ENCODE results near the gene OR4E1. TPM values are rescaled to one million over a fixed set of nuclear protein-coding genes. Genes with fewer than 3 reads are reported as not detected.
A peak's percentile ranks its signal among the peaks of the same experiment; 100 is the strongest.

The OR4E1 gene
- total and polyA plus RNA-seq, 9 of the 15 experiments (the other 6 are each of a cell fraction or from before 2014, with no cell fraction given), result not detected

GRCh38 chr14:21711360-21711961, 37.8 kb upstream of the OR4E1 start:
- no peaks in the 10 kb centered on the region for H3K9me3 ChIP-seq (replicated peaks; ENCODE audit: control insufficient read depth, insufficient read depth, low read depth, low read length)
- BruUV-seq (replicated peaks), result no TSS peak
- 2% methylated on average over 3 of the region's 3 CpGs for WGBS (ENCODE audit: insufficient coverage, low coverage, missing lambda C conversion rate)
- no peaks in the 10 kb centered on the region for H3K27me3 ChIP-seq (ENCODE audit: control insufficient read depth in 2 of 2, insufficient read depth in 2 of 2, low read length in 2 of 2)
- H3K27ac ChIP-seq (ENCODE audit: extremely low read depth, low read depth, low read length), result no peak overlapping the region
- ChIA-PET POLR2A (interaction anchor here (0.7 kb wide), 1 partner anchor 315 kb away, joined by 3 read pairs; no protein-coding TSS in a partner anchor), CTCF (ENCODE audit: low intra/inter-chr PET ratio) (interaction anchor here (0.9 kb wide), 1 partner anchor 70 kb away, joined by 3 read pairs; no protein-coding TSS in a partner anchor)
- FAIRE-seq (peak; percentile 65), DNase-seq (ENCODE audit: extremely low read depth in 1 of 4, low spot score in 3 of 4) (peak; percentile 27 to 44 (median 38)), ATAC-seq (peak; percentile 78)
- in situ Hi-C loops (cut with MboI), result no loop called here
- no peaks in the 10 kb centered on the region for H3K79me2 ChIP-seq (ENCODE audit: control insufficient read depth, insufficient read depth, low read length)
- H3K9ac ChIP-seq (ENCODE audit: insufficient read depth in 1 of 2, low read depth in 2 of 2, low read length in 2 of 2), result no peak overlapping the region
- no peaks in the 10 kb centered on the region for H4K20me1 ChIP-seq (replicated peaks; ENCODE audit: control insufficient read depth, insufficient read depth, low read length)
- no peaks in the 10 kb centered on the region for H3K36me3 ChIP-seq (ENCODE audit: control insufficient read depth, insufficient read depth, low read length)
- H3K4me3 ChIP-seq, result no peak overlapping the region
- no peaks in the 10 kb centered on the region for H3K4me1 ChIP-seq (replicated peaks in 1 of 2; ENCODE audit: control insufficient read depth in 2 of 2, insufficient read depth in 2 of 2, low read length in 2 of 2)
- no peak overlapping the region for H2AFZ ChIP-seq (ENCODE audit: low read depth, low read length)
- intact Hi-C loops (cut with micrococcal nuclease), result no loop called here
- no peak overlapping the region for H3K4me2 ChIP-seq (ENCODE audit: insufficient read depth, low read length)
- H3K9me1 ChIP-seq (ENCODE audit: control insufficient read depth, insufficient read depth, low read length), result no peaks in the 10 kb centered on the region
- TF ChIP-seq ESRRB (CRISPR knock-in tag; IDR thresholded peaks at IDR 0.05; ENCODE audit: borderline replicate concordance), result no peak
- TF ChIP-seq, protein P1, sequence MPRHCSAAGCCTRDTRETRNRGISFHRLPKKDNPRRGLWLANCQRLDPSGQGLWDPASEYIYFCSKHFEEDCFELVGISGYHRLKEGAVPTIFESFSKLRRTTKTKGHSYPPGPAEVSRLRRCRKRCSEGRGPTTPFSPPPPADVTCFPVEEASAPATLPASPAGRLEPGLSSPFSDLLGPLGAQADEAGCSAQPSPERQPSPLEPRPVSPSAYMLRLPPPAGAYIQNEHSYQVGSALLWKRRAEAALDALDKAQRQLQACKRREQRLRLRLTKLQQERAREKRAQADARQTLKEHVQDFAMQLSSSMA (CRISPR knock-in tag; IDR thresholded peaks at IDR 0.05), result no peak
- TF ChIP-seq ZNF24 (IDR thresholded peaks at IDR 0.05), result no peak
- no peak for TF ChIP-seq ZC3H11A (IDR thresholded peaks at IDR 0.05; ENCODE audit: low read depth, low read length)
- TF ChIP-seq FOXP1 (CRISPR knock-in tag; IDR thresholded peaks at IDR 0.05), result no peak
- no peak for TF ChIP-seq HCFC1 (IDR thresholded peaks at IDR 0.05; ENCODE audit: low read depth, low read length)
- peak; percentile 55 to 64 (median 62); a peak in 5 of 6 replicates for TF ChIP-seq CTCF (IDR thresholded peaks at IDR 0.05 in 2 of 3, conservative IDR thresholded peaks at IDR 0.05 in 1 of 3; ENCODE audit: insufficient read depth in 2 of 3, low read depth in 1 of 3, low read length in 3 of 3)
- TF ChIP-seq RAD21 (CRISPR knock-in tag; conservative IDR thresholded peaks at IDR 0.05 in 1 of 2, IDR thresholded peaks at IDR 0.05 in 1 of 2), result 0 out of 4 replicates have a peak, but pooled peaks of 1 of the 2 experiments have one; percentile 8
- TF ChIP-seq ZNF75A (CRISPR knock-in tag; IDR thresholded peaks at IDR 0.05), result no peak
- no peak for TF ChIP-seq POLR2G (IDR thresholded peaks at IDR 0.05; ENCODE audit: low read depth, low read length)
- TF ChIP-seq CTCFL (IDR thresholded peaks at IDR 0.05; ENCODE audit: borderline replicate concordance, insufficient read depth, low read depth, low read length, poor library complexity, severe bottlenecking), result peak; percentile 41
- TF ChIP-seq NFATC3 (IDR thresholded peaks at IDR 0.05), result no peak
- TF ChIP-seq, protein P2, sequence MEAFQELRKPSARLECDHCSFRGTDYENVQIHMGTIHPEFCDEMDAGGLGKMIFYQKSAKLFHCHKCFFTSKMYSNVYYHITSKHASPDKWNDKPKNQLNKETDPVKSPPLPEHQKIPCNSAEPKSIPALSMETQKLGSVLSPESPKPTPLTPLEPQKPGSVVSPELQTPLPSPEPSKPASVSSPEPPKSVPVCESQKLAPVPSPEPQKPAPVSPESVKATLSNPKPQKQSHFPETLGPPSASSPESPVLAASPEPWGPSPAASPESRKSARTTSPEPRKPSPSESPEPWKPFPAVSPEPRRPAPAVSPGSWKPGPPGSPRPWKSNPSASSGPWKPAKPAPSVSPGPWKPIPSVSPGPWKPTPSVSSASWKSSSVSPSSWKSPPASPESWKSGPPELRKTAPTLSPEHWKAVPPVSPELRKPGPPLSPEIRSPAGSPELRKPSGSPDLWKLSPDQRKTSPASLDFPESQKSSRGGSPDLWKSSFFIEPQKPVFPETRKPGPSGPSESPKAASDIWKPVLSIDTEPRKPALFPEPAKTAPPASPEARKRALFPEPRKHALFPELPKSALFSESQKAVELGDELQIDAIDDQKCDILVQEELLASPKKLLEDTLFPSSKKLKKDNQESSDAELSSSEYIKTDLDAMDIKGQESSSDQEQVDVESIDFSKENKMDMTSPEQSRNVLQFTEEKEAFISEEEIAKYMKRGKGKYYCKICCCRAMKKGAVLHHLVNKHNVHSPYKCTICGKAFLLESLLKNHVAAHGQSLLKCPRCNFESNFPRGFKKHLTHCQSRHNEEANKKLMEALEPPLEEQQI (IDR thresholded peaks at IDR 0.05), result no peak
- no peak for TF ChIP-seq CEBPG (CRISPR knock-in tag; IDR thresholded peaks at IDR 0.05)
- TF ChIP-seq CEBPG (tag; conservative IDR thresholded peaks at IDR 0.05 in 1 of 2, IDR thresholded peaks at IDR 0.05 in 1 of 2), result peak in 1 of 2 experiments; percentile 19; a peak in 1 of 4 replicates

All from K562 (cell line).